Measurements from ENCODE around the gene RAB23. TPM values are rescaled to one million over a fixed set of nuclear protein-coding genes. Genes with fewer than 3 reads are reported as not detected.

The RAB23 gene
- total RNA-seq, 1 donor from 2014 or later: 13.7 TPM

- TF ChIP-seq CTCF (IDR thresholded peaks at IDR 0.05): no peak
- DNase-seq (no peak), ATAC-seq (no peak)
- Histone ChIP-seq H3K27ac (no peak overlapping the region), H3K4me3 (no peak overlapping the region), H3K4me1 (no peaks in the 10 kb centered on the region), H3K9me3 (no peaks in the 10 kb centered on the region), H3K36me3 (no peaks in the 10 kb centered on the region), H3K27me3 (no peaks in the 10 kb centered on the region)
- intact Hi-C loops (cut with DNase I): no loop called here
Observed at GRCh38 chr6:57209030-57209429, 13.1 kb downstream of the RAB23 start.

GRCh38 chr6:57207872-57208271 is 14.2 kb downstream of the RAB23 start:
- intact Hi-C loops (cut with DNase I): no loop called here
- Histone ChIP-seq H3K4me1 (no peaks in the 10 kb centered on the region), H3K36me3 (no peaks in the 10 kb centered on the region), H3K27me3 (no peaks in the 10 kb centered on the region), H3K9me3 (no peaks in the 10 kb centered on the region), H3K4me3 (no peak overlapping the region), H3K27ac (no peak overlapping the region)
- DNase-seq: no peak
- no peak for ATAC-seq
- TF ChIP-seq CTCF (IDR thresholded peaks at IDR 0.05): no peak

GRCh38 chr6:57207141-57207540 is 15.0 kb downstream of the RAB23 start:
- intact Hi-C loops (cut with DNase I): no loop called here
- Histone ChIP-seq H3K27ac (no peak overlapping the region), H3K4me1 (no peaks in the 10 kb centered on the region), H3K9me3 (no peaks in the 10 kb centered on the region), H3K4me3 (no peak overlapping the region), H3K36me3 (no peaks in the 10 kb centered on the region), H3K27me3 (no peaks in the 10 kb centered on the region)
- no peak for TF ChIP-seq CTCF (IDR thresholded peaks at IDR 0.05)
- no peak for DNase-seq
- no peak for ATAC-seq

- TF ChIP-seq CTCF (IDR thresholded peaks at IDR 0.05): no peak
- Histone ChIP-seq H3K4me3 (no peak overlapping the region), H3K27ac (no peak overlapping the region), H3K36me3 (no peaks in the 10 kb centered on the region), H3K9me3 (no peaks in the 10 kb centered on the region), H3K27me3 (no peaks in the 10 kb centered on the region), H3K4me1 (no peaks in the 10 kb centered on the region)
- no peak for DNase-seq
- ATAC-seq: no peak
- intact Hi-C loops (cut with DNase I): no loop called here
Observed at GRCh38 chr6:57205550-57206328, 16.4 kb downstream of the RAB23 start.

DNA sequence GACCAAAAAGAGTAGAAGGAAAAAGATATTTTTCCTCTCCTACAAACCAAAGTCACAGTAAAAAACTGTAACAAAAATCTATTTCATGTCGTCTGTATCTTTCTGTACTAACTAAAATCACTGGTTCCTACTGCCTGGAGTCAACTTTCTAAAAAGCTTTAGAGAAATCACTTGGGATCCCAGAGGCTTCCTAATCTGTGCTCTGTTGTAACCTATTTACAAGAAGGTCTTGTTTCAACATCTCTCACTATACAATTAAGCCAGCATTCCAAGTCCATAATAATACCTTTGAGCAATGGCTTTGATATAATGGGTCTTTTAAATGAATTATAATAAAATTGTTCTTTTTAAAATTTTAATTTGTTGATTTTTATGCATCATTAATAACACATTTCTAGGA is 20.4 kb downstream of the RAB23 start:
- H3K27ac ChIP-seq: no peak overlapping the region
- DNase-seq: no peak
- no peak for TF ChIP-seq CTCF (IDR thresholded peaks at IDR 0.05)
- H3K4me1 ChIP-seq: no peaks in the 10 kb centered on the region
- H3K27me3 ChIP-seq: no peaks in the 10 kb centered on the region
- H3K9me3 ChIP-seq: no peaks in the 10 kb centered on the region
- H3K4me3 ChIP-seq: no peak overlapping the region
- ATAC-seq: no peak
- no peaks in the 10 kb centered on the region for H3K36me3 ChIP-seq
- intact Hi-C loops (cut with DNase I): no loop called here
